Peyer's patch (tissue), 4 donors: Measurements from ENCODE around the gene ILKAP.

ENCODE experiments used
- CTCF ChIP-seq, 6 experiments: fragments of 450-650 bp in 4 of 6; fragments of 200-600 bp in 2 of 6; sonication (generic) in 1 of 6; IDR thresholded peaks; one replicate each; pipeline ENCODE4 v1.5.1; 2017 to 2019; ENCODE audit warnings: antibody characterized with exemption in 6 of 6, mild to moderate bottlenecking in 3 of 6, moderate library complexity in 1 of 6
- POLR2A ChIP-seq, 2 donors: fragments of 450-650 bp; IDR thresholded peaks; one replicate each; pipeline ENCODE4 v1.5.1; 2017; ENCODE audit warnings: antibody characterized with exemption in 2 of 2, mild to moderate bottlenecking in 2 of 2, moderate library complexity in 2 of 2

- no peak for TF ChIP-seq POLR2A (IDR thresholded peaks at IDR 0.05)
- no peak for TF ChIP-seq CTCF (IDR thresholded peaks at IDR 0.05)
Measured at GRCh38 chr2:238161291-238162051, 42.0 kb downstream of the ILKAP start.
